ENCODE results near the gene AGBL4. TPM values are rescaled to one million over a fixed set of nuclear protein-coding genes. Genes with fewer than 3 reads are reported as not detected.

Gene AGBL4
- total RNA-seq, 2 donors from 2014 or later = 0.40 to 5.5 TPM

DNA sequence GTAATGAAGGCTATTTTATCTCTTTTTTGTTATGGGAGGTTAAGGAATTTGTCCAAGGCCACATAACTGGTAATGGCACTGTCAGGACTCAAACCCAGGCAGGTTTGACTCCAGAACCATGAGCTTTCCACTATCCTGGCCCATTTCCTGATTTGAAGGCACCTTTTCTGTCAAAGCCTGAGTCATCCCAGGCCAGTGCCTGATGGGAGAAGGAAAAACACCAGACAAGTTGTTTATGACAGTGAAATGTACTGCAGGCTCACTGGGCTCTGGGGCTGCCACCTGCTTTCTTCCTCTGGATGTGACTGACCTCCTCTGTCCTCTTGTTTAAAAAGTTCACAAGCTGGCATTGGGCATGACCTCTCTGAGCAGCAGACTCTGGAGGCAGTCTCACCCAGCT is 1479.9 kb downstream of the AGBL4 start:
- Mint-ChIP-seq H3K27me3 (ENCODE audit: insufficient read depth) (peaks cover 31% of the 10 kb centered on the region), H3K27ac (no peak overlapping the region), H3K36me3 (ENCODE audit: low read depth) (no peaks in the 10 kb centered on the region), H3K4me1 (peaks cover 20% of the 10 kb centered on the region), H3K4me3 (no peak overlapping the region), H3K9me3 (no peaks in the 10 kb centered on the region)
- TF ChIP-seq, protein P1, sequence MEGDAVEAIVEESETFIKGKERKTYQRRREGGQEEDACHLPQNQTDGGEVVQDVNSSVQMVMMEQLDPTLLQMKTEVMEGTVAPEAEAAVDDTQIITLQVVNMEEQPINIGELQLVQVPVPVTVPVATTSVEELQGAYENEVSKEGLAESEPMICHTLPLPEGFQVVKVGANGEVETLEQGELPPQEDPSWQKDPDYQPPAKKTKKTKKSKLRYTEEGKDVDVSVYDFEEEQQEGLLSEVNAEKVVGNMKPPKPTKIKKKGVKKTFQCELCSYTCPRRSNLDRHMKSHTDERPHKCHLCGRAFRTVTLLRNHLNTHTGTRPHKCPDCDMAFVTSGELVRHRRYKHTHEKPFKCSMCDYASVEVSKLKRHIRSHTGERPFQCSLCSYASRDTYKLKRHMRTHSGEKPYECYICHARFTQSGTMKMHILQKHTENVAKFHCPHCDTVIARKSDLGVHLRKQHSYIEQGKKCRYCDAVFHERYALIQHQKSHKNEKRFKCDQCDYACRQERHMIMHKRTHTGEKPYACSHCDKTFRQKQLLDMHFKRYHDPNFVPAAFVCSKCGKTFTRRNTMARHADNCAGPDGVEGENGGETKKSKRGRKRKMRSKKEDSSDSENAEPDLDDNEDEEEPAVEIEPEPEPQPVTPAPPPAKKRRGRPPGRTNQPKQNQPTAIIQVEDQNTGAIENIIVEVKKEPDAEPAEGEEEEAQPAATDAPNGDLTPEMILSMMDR (conservative IDR thresholded peaks at IDR 0.05) = no peak
- Histone ChIP-seq H3K4me1 (ENCODE audit: control insufficient read depth, insufficient read depth, low read length) (no peaks in the 10 kb centered on the region), H3K4me3 (ENCODE audit: low read length) (no peak overlapping the region), H3K27me3 (ENCODE audit: control insufficient read depth, insufficient read depth, low read length, poor library complexity, severe bottlenecking) (peaks cover 32% of the 10 kb centered on the region), H3K9me3 (ENCODE audit: control insufficient read depth, low read length) (no peaks in the 10 kb centered on the region), H3K9ac (ENCODE audit: extremely low read depth, low read length, poor library complexity, severe bottlenecking) (no peak overlapping the region), H3K27ac (ENCODE audit: low read depth, low read length) (no peak overlapping the region), H3K36me3 (ENCODE audit: control insufficient read depth, insufficient read depth, low read length) (no peaks in the 10 kb centered on the region)
- DNase-seq = no peak

DNA sequence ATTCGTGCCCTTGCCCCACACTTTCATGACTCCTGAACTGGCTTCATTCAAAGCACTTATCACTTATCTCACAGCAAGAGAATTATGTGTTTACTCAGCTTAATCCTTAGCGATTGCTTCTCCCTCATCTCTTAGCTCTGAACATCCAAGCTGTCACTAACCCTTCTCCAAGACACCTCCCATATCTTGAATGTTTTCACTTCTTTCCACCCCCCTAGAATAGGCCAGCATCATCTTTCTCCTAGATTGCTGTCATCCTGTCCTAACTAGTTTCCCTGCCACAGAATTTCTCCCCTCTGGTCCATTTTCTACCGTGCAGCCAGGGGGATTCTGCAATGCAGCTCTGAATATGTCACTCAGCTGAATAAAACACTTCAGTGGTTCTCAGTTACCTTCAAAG is 1483.2 kb downstream of the AGBL4 start:
- peaks cover 13% of the 10 kb centered on the region for H3K4me1 Mint-ChIP-seq
- H3K4me3 ChIP-seq (ENCODE audit: low read length) = no peak overlapping the region
- WGBS, 2 experiments (ENCODE audit: insufficient coverage in 1 of 2, insufficient read length in 1 of 2) = 68 to 83% methylated on average over 3 of the region's 3 CpGs
- no peak for DNase-seq
- no peak overlapping the region for H3K27ac ChIP-seq (ENCODE audit: low read depth, low read length)
- no peaks in the 10 kb centered on the region for H3K36me3 ChIP-seq (ENCODE audit: control insufficient read depth, insufficient read depth, low read length)
- H3K4me1 ChIP-seq (ENCODE audit: control insufficient read depth, insufficient read depth, low read length) = no peaks in the 10 kb centered on the region
- no peak overlapping the region for H3K4me3 Mint-ChIP-seq
- H3K9me3 Mint-ChIP-seq = no peaks in the 10 kb centered on the region
- peaks cover 40% of the 10 kb centered on the region for H3K27me3 Mint-ChIP-seq (ENCODE audit: insufficient read depth)
- no peaks in the 10 kb centered on the region for H3K36me3 Mint-ChIP-seq (ENCODE audit: low read depth)
- H3K9me3 ChIP-seq (ENCODE audit: control insufficient read depth, low read length) = no peaks in the 10 kb centered on the region
- H3K27me3 ChIP-seq (ENCODE audit: control insufficient read depth, insufficient read depth, low read length, poor library complexity, severe bottlenecking) = peaks cover 54% of the 10 kb centered on the region
- no peak overlapping the region for H3K27ac Mint-ChIP-seq
- TF ChIP-seq, protein P1 (conservative IDR thresholded peaks at IDR 0.05) = no peak
- no peak overlapping the region for H3K9ac ChIP-seq (ENCODE audit: extremely low read depth, low read length, poor library complexity, severe bottlenecking)

DNA sequence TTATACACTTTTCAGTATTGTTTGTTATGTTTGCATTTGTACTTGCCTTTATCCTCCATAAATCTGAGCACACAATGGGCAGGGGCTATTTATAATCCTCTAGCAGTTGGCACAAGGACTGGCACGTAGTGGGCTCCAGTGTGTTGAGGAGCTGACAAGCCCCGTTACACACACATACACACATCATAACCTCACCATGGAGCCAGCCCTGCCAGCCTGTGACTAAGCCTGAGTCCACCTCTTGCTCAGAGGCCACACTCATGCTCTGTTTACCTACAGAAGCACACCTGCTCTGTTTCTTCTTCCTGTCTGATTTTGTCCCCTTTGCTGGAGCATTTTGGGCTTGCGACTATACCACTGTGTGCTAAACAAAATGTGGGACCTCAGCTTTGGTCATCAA is 1487.3 kb downstream of the AGBL4 start:
- 86 to 95% methylated on average over 2 to 3 of the region's 3 CpGs for WGBS, 2 experiments (ENCODE audit: insufficient coverage in 1 of 2, insufficient read length in 1 of 2)
- Mint-ChIP-seq H3K27ac (no peak overlapping the region), H3K27me3 (ENCODE audit: insufficient read depth) (peaks cover 22% of the 10 kb centered on the region), H3K4me3 (no peak overlapping the region), H3K36me3 (ENCODE audit: low read depth) (no peaks in the 10 kb centered on the region), H3K4me1 (peaks cover 30% of the 10 kb centered on the region), H3K9me3 (no peaks in the 10 kb centered on the region)
- no peak overlapping the region for H3K27ac ChIP-seq (ENCODE audit: low read depth, low read length)
- no peaks in the 10 kb centered on the region for H3K4me1 ChIP-seq (ENCODE audit: control insufficient read depth, insufficient read depth, low read length)
- no peaks in the 10 kb centered on the region for H3K36me3 ChIP-seq (ENCODE audit: control insufficient read depth, insufficient read depth, low read length)
- no peak for DNase-seq
- peaks cover 33% of the 10 kb centered on the region for H3K27me3 ChIP-seq (ENCODE audit: control insufficient read depth, insufficient read depth, low read length, poor library complexity, severe bottlenecking)
- no peak overlapping the region for H3K9ac ChIP-seq (ENCODE audit: extremely low read depth, low read length, poor library complexity, severe bottlenecking)
- no peak overlapping the region for H3K4me3 ChIP-seq (ENCODE audit: low read length)
- TF ChIP-seq, protein P1 (conservative IDR thresholded peaks at IDR 0.05) = no peak
- H3K9me3 ChIP-seq (ENCODE audit: control insufficient read depth, low read length) = no peaks in the 10 kb centered on the region
